Amniotic stem cell (primary cell): ENCODE measurements around the gene LCE2D.

Experiments used
- DNase-seq: peaks from one replicate; lab custom pipeline; 2025; lab: John Stamatoyannopoulos, UW

The LCE2D gene

GRCh38 chr1:152697701-152698600 is 34.8 kb downstream of the LCE2D start, which contains the start of gene LCE2A:
Gene LCE2A, plus strand, starts transcription at chr1:152698345. Its CDS starts 557 bp downstream, at chr1:152698902.
- DNase-seq: no peak

- no peak for DNase-seq
Measured at GRCh38 chr1:152699746-152700145, 36.6 kb downstream of the LCE2D start.

DNA sequence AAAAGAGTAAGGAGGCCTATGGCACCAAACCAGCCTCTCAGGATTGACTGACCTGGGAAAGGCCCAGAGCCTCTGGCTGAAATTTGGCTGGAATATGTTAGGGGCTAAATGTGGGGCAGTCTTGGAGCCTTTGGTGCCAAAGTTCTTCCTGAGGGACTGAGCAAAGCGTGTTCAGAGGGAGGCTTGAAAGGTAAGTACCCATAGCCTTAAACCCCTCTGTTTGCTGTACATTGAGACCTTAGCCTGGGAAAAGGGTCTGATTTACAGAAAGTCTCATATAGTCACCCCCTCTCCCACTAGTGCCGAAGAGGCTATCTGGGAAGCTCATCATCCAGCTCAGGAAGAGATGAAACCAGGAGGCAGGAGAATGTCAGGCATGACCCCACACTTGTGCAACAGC is 44.7 kb downstream of the LCE2D start, which contains the start of gene LCE4A:
LCE4A (plus strand) TSS at position 301 of the 400 bp plus-strand sequence. CDS start 916 bp downstream, outside the sequence.
- no peak for DNase-seq
